Caco-2 (cell line): ENCODE measurements around the gene ADD3. TPM values are rescaled to one million over a fixed set of nuclear protein-coding genes. Genes with fewer than 3 reads are reported as not detected.
"Not testable (repeated sequence)": the region's sequence is repeated elsewhere in the genome, so short reads cannot be mapped to it uniquely, and the experiment has no call there.

Experiments
- BruUV-seq: library from RNA; stranded (reverse); fragments of 400-500 nt; replicated peaks from 2 replicates; lab custom pipeline; 2021; lab: Mats Ljungman, UMichigan
- CTCF ChIA-PET: fragments of 300-600 bp; sonication (Branson Sonifier 250); formaldehyde crosslinking; loops from one replicate; lab custom pipeline; 2022; ENCODE audit warnings: antibody characterized with exemption; lab: Charles Lee
- POLR2A ChIA-PET: fragments of 300-600 bp; sonication (Branson Sonifier 250); formaldehyde crosslinking; loops from one replicate; lab custom pipeline; 2022; ENCODE audit warnings: antibody characterized with exemption; lab: Charles Lee
- DNase-seq, 2 experiments: peaks; one replicate each; pipeline versions ENCODE4 v3.0.0 to v3.0.0-alpha.2; 2020 to 2022
- H3K27me3 ChIP-seq: replicated peaks from 2 replicates; pipeline ENCODE4 v1.6.0; 2011; ENCODE audit warnings: low read length; ENCODE audit not compliant: control insufficient read depth, insufficient read depth
- H3K36me3 ChIP-seq: 2 replicates; pipeline ENCODE4 v1.5.1; 2011; ENCODE audit warnings: low read length; ENCODE audit not compliant: control insufficient read depth, insufficient read depth
- H3K4me1 ChIP-seq: fragments of 250-450 bp; sonication (Bioruptor Pico); 2 replicates; pipeline ENCODE4 v1.5.1; 2020; ENCODE audit warnings: mild to moderate bottlenecking
- H3K4me3 ChIP-seq: 2 replicates; pipeline ENCODE4 v1.5.1; 2011; ENCODE audit warnings: low read depth, mild to moderate bottlenecking, control low read depth, low read length
- H3K9me3 ChIP-seq: fragments of 250-450 bp; sonication (Bioruptor Pico); 2 replicates; pipeline ENCODE4 v1.5.1; 2020; ENCODE audit warnings: mild to moderate bottlenecking, moderate library complexity
- H3K27ac Mint-ChIP-seq: one replicate; pipeline ENCODE4 v1.8.0; 2022; ENCODE audit warnings: mixed read lengths; ENCODE audit not compliant: unreplicated experiment
- H3K27me3 Mint-ChIP-seq: one replicate; pipeline ENCODE4 v1.8.0; 2022; ENCODE audit warnings: mixed read lengths; ENCODE audit not compliant: insufficient read depth, unreplicated experiment
- H3K36me3 Mint-ChIP-seq: one replicate; pipeline ENCODE4 v1.8.0; 2022; ENCODE audit warnings: mild to moderate bottlenecking, mixed read lengths; ENCODE audit not compliant: insufficient read depth, unreplicated experiment
- H3K4me1 Mint-ChIP-seq: one replicate; pipeline ENCODE4 v1.8.0; 2022; ENCODE audit warnings: low read depth, mixed read lengths; ENCODE audit not compliant: unreplicated experiment
- H3K4me3 Mint-ChIP-seq: one replicate; pipeline ENCODE4 v1.8.0; 2022; ENCODE audit warnings: mild to moderate bottlenecking, moderate library complexity, mixed read lengths; ENCODE audit not compliant: unreplicated experiment
- H3K9me3 Mint-ChIP-seq: one replicate; pipeline ENCODE4 v1.8.0; 2022; ENCODE audit warnings: mixed read lengths; ENCODE audit not compliant: unreplicated experiment
- CTCF ChIP-seq, 2 experiments: fragments of 200-600 bp in 1 of 2; IDR thresholded peaks; 1 replicate in 1 of 2; 2 replicates in 1 of 2; pipeline versions ENCODE4 v1.5.1 to v1.8.0; 2011 to 2022; ENCODE audit warnings: antibody characterized with exemption in 1 of 2, control low read depth in 1 of 2, inconsistent platforms in 1 of 2, low read depth in 1 of 2, low read length in 1 of 2, mild to moderate bottlenecking in 1 of 2, moderate library complexity in 1 of 2; ENCODE audit not compliant: insufficient read depth in 1 of 2, severe bottlenecking in 1 of 2, unreplicated experiment in 1 of 2
- intact Hi-C: fragments of 100-400 bp; cut with micrococcal nuclease; formaldehyde crosslinking; loops from one replicate; pipeline ENCODE4 v1.10.0; 2022; ENCODE audit not compliant: unreplicated experiment
- total RNA-seq: library from RNA; stranded (reverse); gene quantifications from 2 replicates; pipeline ENCODE4 v1.2.3, GENCODE V29; 2022

Gene ADD3
- total RNA-seq, 1 experiment from 2014 or later: 264 TPM

DNA sequence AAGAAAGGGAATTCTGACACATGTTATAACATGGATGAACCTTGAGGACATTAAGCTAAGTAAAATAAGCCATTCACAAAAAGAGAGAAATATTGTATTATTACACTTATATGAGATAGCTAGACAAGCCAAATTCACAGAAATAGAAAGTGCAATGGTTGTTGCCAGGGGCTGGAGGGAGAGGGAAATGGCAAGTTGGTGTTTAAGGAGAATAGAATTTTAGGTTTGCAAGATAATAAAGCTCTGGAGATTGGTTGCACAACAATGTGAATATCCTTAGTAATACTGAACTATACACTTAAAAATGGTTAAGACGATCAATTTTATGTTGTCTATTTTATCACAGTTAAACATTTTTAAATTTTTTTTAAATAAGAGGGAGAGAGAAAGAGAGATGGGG is 25.0 kb upstream of the ADD3 start:
- H3K4me1 ChIP-seq: peaks cover 28% of the 10 kb centered on the region
- no peak overlapping the region for H3K27ac Mint-ChIP-seq
- no peak overlapping the region for H3K4me3 ChIP-seq
- H3K9me3 ChIP-seq: peaks cover 18% of the 10 kb centered on the region
- intact Hi-C loops: no loop called here
- H3K36me3 Mint-ChIP-seq: peaks cover 28% of the 10 kb centered on the region
- no peaks in the 10 kb centered on the region for H3K36me3 ChIP-seq
- TF ChIP-seq CTCF (IDR thresholded peaks at IDR 0.05; ENCODE audit: insufficient read depth in 1 of 2, low read depth in 1 of 2, low read length in 1 of 2, severe bottlenecking in 1 of 2, unreplicated experiment in 1 of 2): no peak
- H3K4me1 Mint-ChIP-seq: peaks cover 68% of the 10 kb centered on the region
- H3K4me3 Mint-ChIP-seq: no peak overlapping the region
- ChIA-PET CTCF (no interaction called here), POLR2A (no interaction called here)
- H3K27me3 ChIP-seq: no peaks in the 10 kb centered on the region
- H3K27me3 Mint-ChIP-seq: no peaks in the 10 kb centered on the region
- H3K9me3 Mint-ChIP-seq: peaks cover 19% of the 10 kb centered on the region
- no TSS peak for BruUV-seq
- DNase-seq: no peak

- CTCF ChIA-PET: no interaction called here
- intact Hi-C loops: no loop called here
- Mint-ChIP-seq H3K4me3 (no peak overlapping the region), H3K4me1 (peaks cover 70% of the 10 kb centered on the region), H3K27ac (no peak overlapping the region), H3K27me3 (no peaks in the 10 kb centered on the region), H3K9me3 (peaks cover 31% of the 10 kb centered on the region), H3K36me3 (peaks cover 26% of the 10 kb centered on the region)
- no TSS peak for BruUV-seq
- no peak for TF ChIP-seq CTCF (IDR thresholded peaks at IDR 0.05; ENCODE audit: insufficient read depth in 1 of 2, low read depth in 1 of 2, low read length in 1 of 2, severe bottlenecking in 1 of 2, unreplicated experiment in 1 of 2)
- POLR2A ChIA-PET: no interaction called here
- Histone ChIP-seq H3K4me3 (no peak overlapping the region), H3K36me3 (no peaks in the 10 kb centered on the region), H3K9me3 (peaks cover 24% of the 10 kb centered on the region), H3K4me1 (peaks cover 20% of the 10 kb centered on the region), H3K27me3 (no peaks in the 10 kb centered on the region)
- DNase-seq: no peak
Measured at GRCh38 chr10:109984013-109984412, 23.8 kb upstream of the ADD3 start.

DNA sequence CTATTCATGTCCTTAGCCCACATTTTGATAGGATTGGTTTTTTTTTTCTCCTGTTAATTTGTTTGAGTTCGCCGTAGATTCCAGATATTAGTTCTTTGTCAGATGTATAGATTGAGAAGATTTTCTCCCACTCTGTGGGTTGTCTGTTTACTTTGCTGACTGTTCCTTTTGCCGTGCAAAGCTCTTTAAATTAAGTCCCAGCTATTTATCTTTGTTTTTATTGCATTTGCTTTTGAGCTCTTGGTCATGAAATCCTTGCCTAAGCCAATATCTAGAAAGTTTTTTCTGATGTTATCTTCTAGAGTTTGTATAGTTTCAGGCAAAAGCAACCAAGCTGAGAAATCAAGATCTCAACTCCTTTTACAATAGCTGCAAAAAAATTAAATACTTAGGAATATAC is 22.0 kb upstream of the ADD3 start:
- H3K27me3 ChIP-seq, intact Hi-C loops, H3K27me3 Mint-ChIP-seq, H3K4me3 Mint-ChIP-seq, BruUV-seq, DNase-seq, H3K36me3 ChIP-seq, H3K4me3 ChIP-seq: not testable (repeated sequence)
- Mint-ChIP-seq H3K27ac (peak overlapping the region; percentile 72), H3K9me3 (peaks cover 36% of the 10 kb centered on the region), H3K36me3 (peaks cover 26% of the 10 kb centered on the region), H3K4me1 (peaks cover 61% of the 10 kb centered on the region)
- Histone ChIP-seq H3K9me3 (peaks cover 24% of the 10 kb centered on the region), H3K4me1 (peaks cover 19% of the 10 kb centered on the region)
- CTCF ChIA-PET: interaction anchor here (0.6 kb wide), 1 partner anchor 17 kb away, joined by 6 read pairs; no protein-coding TSS in a partner anchor
- POLR2A ChIA-PET: interaction anchor here (0.7 kb wide), 1 partner anchor 82 kb away, joined by 4 read pairs; no protein-coding TSS in a partner anchor
